Colonic mucosa (tissue), 4 donors: ENCODE results near the gene SCG2. TPM values are rescaled to one million over a fixed set of nuclear protein-coding genes. Genes with fewer than 3 reads are reported as not detected.
"Not testable (repeated sequence)": the region's sequence is repeated elsewhere in the genome, so short reads cannot be mapped to it uniquely, and the experiment has no call there.

Source experiments
- DNase-seq: peaks from one replicate; pipeline ENCODE4 v3.0.0-alpha.2; 2020
- H3K27ac ChIP-seq: fragments of 200-600 bp; one replicate; pipeline ENCODE4 v1.8.0; 2021
- H3K27me3 ChIP-seq: fragments of 200-600 bp; one replicate; pipeline ENCODE4 v1.8.0; 2021
- H3K36me3 ChIP-seq: fragments of 200-600 bp; one replicate; pipeline ENCODE4 v1.8.0; 2021
- H3K4me1 ChIP-seq: fragments of 200-600 bp; one replicate; pipeline ENCODE4 v1.8.0; 2021; ENCODE audit warnings: mild to moderate bottlenecking
- H3K4me3 ChIP-seq: fragments of 200-600 bp; one replicate; pipeline ENCODE4 v1.8.0; 2021
- H3K9ac ChIP-seq, 2 donors: one replicate each; pipeline ENCODE4 v1.7.0; 2013; ENCODE audit warnings: control low read depth in 2 of 2, low read depth in 2 of 2, low read length in 2 of 2
- H3K9me3 ChIP-seq: fragments of 200-600 bp; one replicate; pipeline ENCODE4 v1.8.0; 2021
- intact Hi-C: fragments of 100-400 bp; cut with DNase I; formaldehyde crosslinking; loops from one replicate; pipeline ENCODE4 v1.14.1; 2022
- total RNA-seq, 2 donors: library from RNA; stranded (reverse); fragmentation: NEBNext Ultra II Directional in 1 of 2; extraction: Animal tissue kit (Norgen Biotek cat#: 25700) in 1 of 2; gene quantifications; one replicate each; pipeline ENCODE4 v1.2.1, GENCODE V29; 2021
- TF ChIP-seq, protein P1 (sequence below): fragments of 200-600 bp; IDR thresholded peaks from one replicate; pipeline ENCODE4 v1.8.0; 2022; ENCODE audit warnings: antibody characterized with exemption, mild to moderate bottlenecking
- donor health status: healthy.
- donor health status: DM: no; HTN: no; CAD: no.
- donor health status: DM: no; HTN: no; CAD: no.

SCG2 gene
- total RNA-seq, 2 donors from 2014 or later, result 2.9 to 4.1 TPM

DNA sequence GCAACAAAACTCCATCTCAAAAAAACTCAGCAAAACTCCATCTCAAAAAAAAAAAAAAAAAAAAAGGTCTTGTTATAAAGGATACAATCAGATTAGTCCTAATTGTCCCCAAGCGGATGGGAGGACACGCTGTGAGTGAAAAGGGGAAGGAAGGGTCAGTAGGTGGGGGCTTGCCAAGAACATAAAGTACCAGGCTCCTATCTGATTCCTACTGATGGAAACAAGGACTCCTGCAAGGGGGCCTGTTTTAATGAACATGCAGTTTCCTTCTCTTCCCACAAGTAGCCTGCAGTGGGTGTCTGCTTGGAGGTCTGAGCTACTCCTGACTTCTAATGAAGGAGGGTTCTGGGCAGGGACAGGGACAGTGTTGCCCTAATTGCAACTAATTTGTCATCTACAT, 7.9 kb downstream of the SCG2 start:
- no peak for DNase-seq
- Histone ChIP-seq H3K9ac (no peak overlapping the region), H3K4me3 (no peak overlapping the region), H3K27ac (no peak overlapping the region), H3K4me1 (no peaks in the 10 kb centered on the region), H3K9me3 (no peaks in the 10 kb centered on the region), H3K36me3 (no peaks in the 10 kb centered on the region), H3K27me3 (no peaks in the 10 kb centered on the region)
- TF ChIP-seq, protein P1, sequence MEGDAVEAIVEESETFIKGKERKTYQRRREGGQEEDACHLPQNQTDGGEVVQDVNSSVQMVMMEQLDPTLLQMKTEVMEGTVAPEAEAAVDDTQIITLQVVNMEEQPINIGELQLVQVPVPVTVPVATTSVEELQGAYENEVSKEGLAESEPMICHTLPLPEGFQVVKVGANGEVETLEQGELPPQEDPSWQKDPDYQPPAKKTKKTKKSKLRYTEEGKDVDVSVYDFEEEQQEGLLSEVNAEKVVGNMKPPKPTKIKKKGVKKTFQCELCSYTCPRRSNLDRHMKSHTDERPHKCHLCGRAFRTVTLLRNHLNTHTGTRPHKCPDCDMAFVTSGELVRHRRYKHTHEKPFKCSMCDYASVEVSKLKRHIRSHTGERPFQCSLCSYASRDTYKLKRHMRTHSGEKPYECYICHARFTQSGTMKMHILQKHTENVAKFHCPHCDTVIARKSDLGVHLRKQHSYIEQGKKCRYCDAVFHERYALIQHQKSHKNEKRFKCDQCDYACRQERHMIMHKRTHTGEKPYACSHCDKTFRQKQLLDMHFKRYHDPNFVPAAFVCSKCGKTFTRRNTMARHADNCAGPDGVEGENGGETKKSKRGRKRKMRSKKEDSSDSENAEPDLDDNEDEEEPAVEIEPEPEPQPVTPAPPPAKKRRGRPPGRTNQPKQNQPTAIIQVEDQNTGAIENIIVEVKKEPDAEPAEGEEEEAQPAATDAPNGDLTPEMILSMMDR, result no peak
- intact Hi-C loops, result no loop called here

DNA sequence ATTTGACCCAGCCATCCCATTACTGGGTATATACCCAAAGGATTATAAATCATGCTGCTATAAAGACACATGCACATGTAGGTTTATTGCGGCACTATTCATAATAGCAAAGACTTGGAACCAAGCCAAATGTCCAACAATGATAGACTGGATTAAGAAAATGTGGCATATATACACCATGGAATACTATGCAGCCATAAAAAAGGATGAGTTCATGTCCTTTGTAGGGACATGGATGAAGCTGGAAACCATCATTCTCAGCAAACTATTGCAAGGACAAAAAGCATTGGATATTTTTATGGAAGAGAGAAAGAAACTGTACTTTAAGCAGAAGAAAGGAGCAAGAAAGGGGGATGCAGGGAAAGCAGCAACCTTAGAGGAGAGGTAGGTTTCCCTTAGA, 9.5 kb downstream of the SCG2 start:
- intact Hi-C loops, H3K27ac ChIP-seq, H3K9me3 ChIP-seq, H3K9ac ChIP-seq, H3K27me3 ChIP-seq, H3K4me1 ChIP-seq, DNase-seq, H3K4me3 ChIP-seq, H3K36me3 ChIP-seq: not testable (repeated sequence)

DNA sequence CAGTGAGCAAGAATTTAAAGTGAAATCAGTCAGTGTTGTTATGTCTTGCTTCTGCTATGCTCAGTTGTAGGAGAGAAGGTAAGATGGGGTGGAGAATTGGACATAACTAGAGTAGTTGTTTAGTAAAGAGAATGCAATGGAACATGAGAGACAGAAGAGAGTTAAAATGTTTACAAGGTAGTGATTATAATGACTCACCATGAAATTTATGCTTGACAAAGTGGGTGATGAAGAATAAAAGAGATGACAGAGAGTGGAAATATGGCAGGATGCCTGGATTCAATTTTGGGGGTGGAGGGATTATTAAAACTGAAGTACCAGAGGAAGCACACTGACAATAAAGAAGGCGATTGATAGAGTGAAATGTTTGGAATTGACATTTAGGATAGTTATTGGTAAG, 10.6 kb downstream of the SCG2 start:
- H3K4me3 ChIP-seq, result no peak overlapping the region
- H3K9ac ChIP-seq, result no peak overlapping the region
- no peak overlapping the region for H3K27ac ChIP-seq
- H3K27me3 ChIP-seq, result no peaks in the 10 kb centered on the region
- no peaks in the 10 kb centered on the region for H3K4me1 ChIP-seq
- TF ChIP-seq, protein P1, result no peak
- intact Hi-C loops, result no loop called here
- H3K9me3 ChIP-seq, result no peaks in the 10 kb centered on the region
- no peaks in the 10 kb centered on the region for H3K36me3 ChIP-seq
- no peak for DNase-seq

DNA sequence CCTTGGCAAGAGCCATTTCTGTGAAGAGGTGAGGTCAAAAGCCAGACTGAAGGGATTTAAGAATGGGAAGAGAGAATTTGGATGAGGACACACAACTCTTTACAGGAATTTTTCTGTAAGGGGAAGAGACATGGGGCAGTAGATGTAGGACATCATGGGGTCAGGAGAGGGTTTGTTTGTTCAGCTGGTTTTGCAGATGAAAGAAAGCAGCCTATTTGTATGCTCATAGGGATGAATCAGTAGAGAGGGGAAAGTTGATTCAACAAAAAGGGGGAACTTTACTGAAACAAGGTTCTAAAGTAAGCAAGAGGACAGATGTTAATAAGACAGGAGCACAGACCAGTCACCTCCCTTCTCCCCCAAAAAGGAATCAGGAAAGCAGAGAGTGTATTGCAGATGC, 11.2 kb downstream of the SCG2 start:
- intact Hi-C loops, result no loop called here

DNA sequence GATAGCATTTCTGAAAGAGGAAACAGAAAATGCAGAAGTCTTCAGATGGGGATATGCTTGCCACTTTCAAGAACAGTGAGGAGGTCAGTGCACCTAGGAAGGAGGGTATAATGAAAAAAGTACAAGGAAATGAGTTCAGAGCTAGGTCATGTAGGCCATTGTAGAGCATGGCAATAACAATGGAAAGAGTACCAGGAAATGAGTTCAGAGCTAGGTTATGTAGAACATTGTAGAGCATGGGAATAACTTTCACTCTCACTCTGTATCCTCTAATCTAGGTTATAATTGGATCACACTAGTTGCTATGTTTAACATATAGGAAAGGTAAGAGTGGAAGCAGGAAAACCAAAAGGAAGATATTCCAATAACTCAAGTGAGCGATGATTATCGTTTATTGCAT, 12.3 kb downstream of the SCG2 start:
- no peak for DNase-seq
- Histone ChIP-seq H3K9ac (no peak overlapping the region), H3K27ac (no peak overlapping the region), H3K4me1 (no peaks in the 10 kb centered on the region), H3K9me3 (no peaks in the 10 kb centered on the region), H3K36me3 (no peaks in the 10 kb centered on the region), H3K27me3 (no peaks in the 10 kb centered on the region), H3K4me3 (no peak overlapping the region)
- intact Hi-C loops, result no loop called here
- TF ChIP-seq, protein P1, result no peak

More for the DNA sequence above, 11.2 kb downstream of the SCG2 start:
- TF ChIP-seq, protein P1, result no peak
- no peak overlapping the region for H3K9ac ChIP-seq
- H3K27ac ChIP-seq, result no peak overlapping the region
- H3K27me3 ChIP-seq, result no peaks in the 10 kb centered on the region
- no peaks in the 10 kb centered on the region for H3K36me3 ChIP-seq
- no peak overlapping the region for H3K4me3 ChIP-seq
- no peaks in the 10 kb centered on the region for H3K9me3 ChIP-seq
- no peaks in the 10 kb centered on the region for H3K4me1 ChIP-seq
- DNase-seq, result no peak

DNA sequence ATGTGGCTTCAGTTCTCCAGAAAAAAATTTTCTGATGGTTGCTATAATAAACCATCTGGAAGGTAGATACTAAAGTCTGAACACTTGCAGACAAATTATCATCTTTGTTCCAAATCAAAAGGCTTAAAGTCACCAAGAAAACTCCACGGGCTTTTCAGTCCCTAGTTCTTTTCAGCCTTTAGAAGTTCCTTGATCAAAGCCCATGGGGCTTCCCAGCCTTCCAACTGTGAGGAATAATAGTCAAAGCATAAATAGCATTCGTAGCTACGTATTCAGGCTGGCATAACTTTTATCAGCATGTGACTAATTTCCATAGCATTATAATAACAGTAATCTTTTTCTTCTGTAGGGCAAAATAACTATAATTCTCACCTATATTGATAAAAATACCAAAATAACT, 13.9 kb downstream of the SCG2 start:
- Histone ChIP-seq H3K9me3 (no peaks in the 10 kb centered on the region), H3K4me3 (no peak overlapping the region), H3K4me1 (no peaks in the 10 kb centered on the region), H3K27me3 (no peaks in the 10 kb centered on the region), H3K36me3 (no peaks in the 10 kb centered on the region), H3K9ac (no peak overlapping the region), H3K27ac (no peak overlapping the region)
- intact Hi-C loops, result no loop called here
- DNase-seq, result no peak
- TF ChIP-seq, protein P1, result no peak
